HCT116 (cell line): Measurements from ENCODE around the gene CASKIN2.

Source experiments
- EGR1 ChIP-seq: IDR thresholded peaks from 2 replicates; pipeline ENCODE4 v1.6.1; 2012; ENCODE audit warnings: low read depth
- EZH2 ChIP-seq: fragments of 200-600 bp; sonication (generic); IDR thresholded peaks from 2 replicates; pipeline ENCODE4 v1.6.1; 2017; ENCODE audit warnings: antibody characterized with exemption, mixed run types
- JUND ChIP-seq: IDR thresholded peaks from 2 replicates; pipeline ENCODE4 v1.6.1; 2012
- POLR2A ChIP-seq: IDR thresholded peaks from 2 replicates; pipeline ENCODE4 v1.7.0; 2011; ENCODE audit warnings: borderline replicate concordance; ENCODE audit not compliant: insufficient read depth, insufficient read length; ENCODE audit errors: extremely low read depth
- POLR2AphosphoS5 ChIP-seq: IDR thresholded peaks from 2 replicates; pipeline ENCODE4 v1.6.1; 2011; ENCODE audit warnings: mild to moderate bottlenecking, low read depth, low read length, moderate library complexity
- RAD21 ChIP-seq: IDR thresholded peaks from 2 replicates; pipeline ENCODE4 v1.6.1; 2012; ENCODE audit warnings: low read depth, mild to moderate bottlenecking
- SP1 ChIP-seq: IDR thresholded peaks from 2 replicates; pipeline ENCODE4 v1.6.1; 2012; ENCODE audit warnings: low read depth
- YY1 ChIP-seq: IDR thresholded peaks from 2 replicates; pipeline ENCODE4 v1.6.1; 2011; ENCODE audit warnings: low read length, low read depth, moderate library complexity, mild to moderate bottlenecking; ENCODE audit not compliant: insufficient replicate concordance; ENCODE audit errors: extremely low read depth
- ZFX ChIP-seq: fragments of 450-650 bp; IDR thresholded peaks from 2 replicates; pipeline ENCODE4 v1.6.1; 2017
- ZNF274 ChIP-seq: fragments of 200-500 bp; sonication (Bioruptor generic); IDR thresholded peaks from 2 replicates; pipeline ENCODE4 v1.6.1; 2014; ENCODE audit warnings: mild to moderate bottlenecking, low read depth, low read length, inconsistent platforms
- TF ChIP-seq, protein P1 (sequence below), 3 experiments: fragments of 200-600 bp in 1 of 3; sonication (generic) in 1 of 3; IDR thresholded peaks in 2 of 3; conservative IDR thresholded peaks in 1 of 3; 2 replicates each; pipeline ENCODE4 v1.5.1; 2012 to 2017; ENCODE audit warnings: low read depth in 2 of 3, low read length in 2 of 3, antibody characterized with exemption in 1 of 3, borderline replicate concordance in 1 of 3, control low read depth in 1 of 3, mild to moderate bottlenecking in 1 of 3, mixed read lengths in 1 of 3, mixed run types in 1 of 3, moderate library complexity in 1 of 3; ENCODE audit not compliant: insufficient read depth in 1 of 3
- TF ChIP-seq, protein P2 (sequence below): IDR thresholded peaks from 2 replicates; pipeline ENCODE4 v1.6.1; 2012
- TF ChIP-seq, protein P3 (sequence below): IDR thresholded peaks from 2 replicates; pipeline ENCODE4 v1.6.1; 2012; ENCODE audit warnings: low read depth
- TF ChIP-seq, protein P4 (sequence below): IDR thresholded peaks from 2 replicates; pipeline ENCODE4 v1.6.1; 2011; ENCODE audit warnings: mild to moderate bottlenecking, low read length, moderate library complexity; ENCODE audit not compliant: insufficient replicate concordance; ENCODE audit errors: extremely low read depth

DNA sequence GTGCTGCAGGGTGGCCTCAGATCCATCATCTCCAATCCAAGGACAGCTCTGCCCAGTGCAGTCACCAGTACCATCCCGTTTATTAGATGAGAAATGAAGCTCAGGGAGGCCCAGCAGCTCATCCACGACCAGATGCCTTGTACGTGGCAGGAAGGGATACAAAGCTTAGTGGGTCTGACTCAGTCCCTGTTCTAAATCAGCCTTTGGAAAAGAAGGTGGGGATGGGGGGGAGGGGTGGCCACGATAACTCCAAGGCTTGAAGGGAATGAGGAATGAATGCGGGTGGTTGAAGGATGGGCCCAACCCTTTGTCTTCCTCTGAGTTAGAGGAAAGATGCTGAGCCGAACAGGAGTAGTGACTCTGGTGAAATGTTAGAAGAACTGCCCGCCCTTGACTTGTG is 35.9 kb upstream of the CASKIN2 start:
- TF ChIP-seq POLR2A (no peak), RAD21 (no peak), POLR2AphosphoS5 (no peak), EGR1 (no peak), EZH2 (no peak), YY1 (no peak), SP1 (no peak), JUND (no peak), ZNF274 (no peak), ZFX (no peak)
- TF ChIP-seq, protein P1, sequence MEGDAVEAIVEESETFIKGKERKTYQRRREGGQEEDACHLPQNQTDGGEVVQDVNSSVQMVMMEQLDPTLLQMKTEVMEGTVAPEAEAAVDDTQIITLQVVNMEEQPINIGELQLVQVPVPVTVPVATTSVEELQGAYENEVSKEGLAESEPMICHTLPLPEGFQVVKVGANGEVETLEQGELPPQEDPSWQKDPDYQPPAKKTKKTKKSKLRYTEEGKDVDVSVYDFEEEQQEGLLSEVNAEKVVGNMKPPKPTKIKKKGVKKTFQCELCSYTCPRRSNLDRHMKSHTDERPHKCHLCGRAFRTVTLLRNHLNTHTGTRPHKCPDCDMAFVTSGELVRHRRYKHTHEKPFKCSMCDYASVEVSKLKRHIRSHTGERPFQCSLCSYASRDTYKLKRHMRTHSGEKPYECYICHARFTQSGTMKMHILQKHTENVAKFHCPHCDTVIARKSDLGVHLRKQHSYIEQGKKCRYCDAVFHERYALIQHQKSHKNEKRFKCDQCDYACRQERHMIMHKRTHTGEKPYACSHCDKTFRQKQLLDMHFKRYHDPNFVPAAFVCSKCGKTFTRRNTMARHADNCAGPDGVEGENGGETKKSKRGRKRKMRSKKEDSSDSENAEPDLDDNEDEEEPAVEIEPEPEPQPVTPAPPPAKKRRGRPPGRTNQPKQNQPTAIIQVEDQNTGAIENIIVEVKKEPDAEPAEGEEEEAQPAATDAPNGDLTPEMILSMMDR (IDR thresholded peaks at IDR 0.05 in 2 of 3, conservative IDR thresholded peaks at IDR 0.05 in 1 of 3; ENCODE audit: borderline replicate concordance in 1 of 3, insufficient read depth in 1 of 3, low read depth in 2 of 3, low read length in 2 of 3), result no peak
- TF ChIP-seq, protein P2, sequence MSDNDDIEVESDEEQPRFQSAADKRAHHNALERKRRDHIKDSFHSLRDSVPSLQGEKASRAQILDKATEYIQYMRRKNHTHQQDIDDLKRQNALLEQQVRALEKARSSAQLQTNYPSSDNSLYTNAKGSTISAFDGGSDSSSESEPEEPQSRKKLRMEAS, result no peak
- TF ChIP-seq, protein P3, sequence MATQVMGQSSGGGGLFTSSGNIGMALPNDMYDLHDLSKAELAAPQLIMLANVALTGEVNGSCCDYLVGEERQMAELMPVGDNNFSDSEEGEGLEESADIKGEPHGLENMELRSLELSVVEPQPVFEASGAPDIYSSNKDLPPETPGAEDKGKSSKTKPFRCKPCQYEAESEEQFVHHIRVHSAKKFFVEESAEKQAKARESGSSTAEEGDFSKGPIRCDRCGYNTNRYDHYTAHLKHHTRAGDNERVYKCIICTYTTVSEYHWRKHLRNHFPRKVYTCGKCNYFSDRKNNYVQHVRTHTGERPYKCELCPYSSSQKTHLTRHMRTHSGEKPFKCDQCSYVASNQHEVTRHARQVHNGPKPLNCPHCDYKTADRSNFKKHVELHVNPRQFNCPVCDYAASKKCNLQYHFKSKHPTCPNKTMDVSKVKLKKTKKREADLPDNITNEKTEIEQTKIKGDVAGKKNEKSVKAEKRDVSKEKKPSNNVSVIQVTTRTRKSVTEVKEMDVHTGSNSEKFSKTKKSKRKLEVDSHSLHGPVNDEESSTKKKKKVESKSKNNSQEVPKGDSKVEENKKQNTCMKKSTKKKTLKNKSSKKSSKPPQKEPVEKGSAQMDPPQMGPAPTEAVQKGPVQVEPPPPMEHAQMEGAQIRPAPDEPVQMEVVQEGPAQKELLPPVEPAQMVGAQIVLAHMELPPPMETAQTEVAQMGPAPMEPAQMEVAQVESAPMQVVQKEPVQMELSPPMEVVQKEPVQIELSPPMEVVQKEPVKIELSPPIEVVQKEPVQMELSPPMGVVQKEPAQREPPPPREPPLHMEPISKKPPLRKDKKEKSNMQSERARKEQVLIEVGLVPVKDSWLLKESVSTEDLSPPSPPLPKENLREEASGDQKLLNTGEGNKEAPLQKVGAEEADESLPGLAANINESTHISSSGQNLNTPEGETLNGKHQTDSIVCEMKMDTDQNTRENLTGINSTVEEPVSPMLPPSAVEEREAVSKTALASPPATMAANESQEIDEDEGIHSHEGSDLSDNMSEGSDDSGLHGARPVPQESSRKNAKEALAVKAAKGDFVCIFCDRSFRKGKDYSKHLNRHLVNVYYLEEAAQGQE, result no peak
- TF ChIP-seq, protein P4, sequence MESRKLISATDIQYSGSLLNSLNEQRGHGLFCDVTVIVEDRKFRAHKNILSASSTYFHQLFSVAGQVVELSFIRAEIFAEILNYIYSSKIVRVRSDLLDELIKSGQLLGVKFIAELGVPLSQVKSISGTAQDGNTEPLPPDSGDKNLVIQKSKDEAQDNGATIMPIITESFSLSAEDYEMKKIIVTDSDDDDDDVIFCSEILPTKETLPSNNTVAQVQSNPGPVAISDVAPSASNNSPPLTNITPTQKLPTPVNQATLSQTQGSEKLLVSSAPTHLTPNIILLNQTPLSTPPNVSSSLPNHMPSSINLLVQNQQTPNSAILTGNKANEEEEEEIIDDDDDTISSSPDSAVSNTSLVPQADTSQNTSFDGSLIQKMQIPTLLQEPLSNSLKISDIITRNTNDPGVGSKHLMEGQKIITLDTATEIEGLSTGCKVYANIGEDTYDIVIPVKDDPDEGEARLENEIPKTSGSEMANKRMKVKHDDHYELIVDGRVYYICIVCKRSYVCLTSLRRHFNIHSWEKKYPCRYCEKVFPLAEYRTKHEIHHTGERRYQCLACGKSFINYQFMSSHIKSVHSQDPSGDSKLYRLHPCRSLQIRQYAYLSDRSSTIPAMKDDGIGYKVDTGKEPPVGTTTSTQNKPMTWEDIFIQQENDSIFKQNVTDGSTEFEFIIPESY, result no peak
